HepG2 (cell line): ENCODE measurements around the gene MAEA.

Source experiments
- MXD1 ChIP-seq: sonication (generic); formaldehyde crosslinking; IDR thresholded peaks from 2 replicates; pipeline ENCODE4 v1.4.0; 2020; ENCODE audit warnings: mild to moderate bottlenecking, missing genetic modification reagents
- PRPF4 ChIP-seq: fragments of 200-400 bp; formaldehyde crosslinking; IDR thresholded peaks from 2 replicates; pipeline ENCODE4 v1.6.1; 2016; ENCODE audit warnings: low read length, low read depth; ENCODE audit not compliant: poor library complexity, severe bottlenecking
- TFDP2 ChIP-seq: sonication (generic); formaldehyde crosslinking; IDR thresholded peaks from 2 replicates; pipeline ENCODE4 v1.4.0; 2020; ENCODE audit warnings: missing genetic modification reagents

DNA sequence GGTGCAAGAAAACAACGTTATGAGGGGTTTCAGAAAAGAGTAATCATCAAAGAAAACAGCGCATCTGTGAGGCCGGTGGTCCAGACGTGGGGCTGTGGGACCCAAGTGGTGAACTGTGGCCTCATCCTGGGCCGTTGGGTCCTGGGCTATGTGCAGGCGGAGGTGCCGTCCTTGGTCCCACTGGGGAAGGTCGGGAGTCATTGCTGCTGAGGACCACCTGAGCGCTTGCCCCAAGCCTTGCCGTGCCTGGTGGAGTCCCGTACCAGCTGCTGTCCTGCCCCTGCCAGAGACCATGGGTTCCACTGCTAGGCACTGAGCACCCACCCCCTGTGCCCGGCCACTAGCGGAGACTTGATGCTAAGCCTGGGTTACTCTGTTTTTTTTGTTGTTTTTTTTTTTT lies 31.8 kb downstream of the MAEA start:
- TF ChIP-seq PRPF4 (no peak), MXD1 (CRISPR knock-in tag) (no peak), TFDP2 (CRISPR knock-in tag) (no peak)
